OCI-LY7 (cell line): Measurements from ENCODE around the gene DUSP6. TPM values are rescaled to one million over a fixed set of nuclear protein-coding genes. Genes with fewer than 3 reads are reported as not detected.

Experiments
- BruUV-seq: library from RNA; stranded (reverse); fragments of 400-500 nt; replicated peaks from 2 replicates; lab custom pipeline; 2021; lab: Mats Ljungman, UMichigan
- CTCF ChIA-PET: fragments of 300-600 bp; sonication (Branson Sonifier 250); formaldehyde crosslinking; loops from one replicate; lab custom pipeline; 2022; ENCODE audit warnings: antibody characterized with exemption; ENCODE audit not compliant: unreplicated experiment; lab: Charles Lee
- POLR2A ChIA-PET: fragments of 300-600 bp; sonication (Branson Sonifier 250); formaldehyde crosslinking; loops from one replicate; lab custom pipeline; 2022; ENCODE audit warnings: antibody characterized with exemption; lab: Charles Lee
- DNase-seq: peaks from one replicate; pipeline ENCODE4 v3.0.0-alpha.2; 2015; ENCODE audit warnings: low spot score
- H2AFZ ChIP-seq: fragments of 200-600 bp; sonication (generic), shearing (Covaris generic); 2 replicates; pipeline ENCODE4 v1.6.1; 2014; ENCODE audit warnings: mild to moderate bottlenecking, antibody characterized with exemption, low read length, moderate library complexity
- H3K27ac ChIP-seq: fragments of 200-600 bp; sonication (generic); 2 replicates; pipeline ENCODE4 v1.5.1; 2014; ENCODE audit warnings: mixed run types, low read depth, mild to moderate bottlenecking, moderate library complexity, low read length, inconsistent platforms; ENCODE audit not compliant: poor library complexity, severe bottlenecking
- H3K36me3 ChIP-seq: fragments of 200-600 bp; sonication (generic); 2 replicates; pipeline ENCODE4 v1.6.1; 2014; ENCODE audit warnings: mild to moderate bottlenecking, antibody characterized with exemption, low read length, moderate library complexity, mixed read lengths; ENCODE audit not compliant: insufficient read depth
- H3K4me1 ChIP-seq: fragments of 200-600 bp; sonication (generic); 2 replicates; pipeline ENCODE4 v1.5.1; 2014; ENCODE audit warnings: mild to moderate bottlenecking, low read length; ENCODE audit not compliant: insufficient read depth, poor library complexity, severe bottlenecking
- H3K4me2 ChIP-seq: fragments of 200-600 bp; sonication (generic); 2 replicates; pipeline ENCODE4 v1.6.1; 2014; ENCODE audit warnings: mild to moderate bottlenecking, low read length
- H3K4me3 ChIP-seq: fragments of 200-600 bp; sonication (generic); 2 replicates; pipeline ENCODE4 v1.5.1; 2014; ENCODE audit warnings: mild to moderate bottlenecking, low read depth, low read length; ENCODE audit not compliant: poor library complexity, severe bottlenecking
- H3K79me2 ChIP-seq: fragments of 200-600 bp; sonication (generic); 2 replicates; pipeline ENCODE4 v1.6.1; 2016; ENCODE audit warnings: low read depth, mild to moderate bottlenecking, low read length, moderate library complexity, mixed read lengths; ENCODE audit not compliant: insufficient read depth
- H3K9me2 ChIP-seq: fragments of 200-600 bp; sonication (generic); 2 replicates; pipeline ENCODE4 v1.6.1; 2016; ENCODE audit warnings: mild to moderate bottlenecking, low read length, mixed read lengths; ENCODE audit not compliant: insufficient read depth
- H3K9me3 ChIP-seq: fragments of 200-600 bp; sonication (generic); 2 replicates; pipeline ENCODE4 v1.6.1; 2014; ENCODE audit warnings: mild to moderate bottlenecking, mixed run types, low read length, mixed read lengths
- H4K20me1 ChIP-seq: fragments of 200-600 bp; sonication (generic); 2 replicates; pipeline ENCODE4 v1.6.1; 2014; ENCODE audit warnings: mild to moderate bottlenecking, antibody characterized with exemption, low read length, moderate library complexity, mixed read lengths; ENCODE audit not compliant: insufficient read depth
- CTCF ChIP-seq: fragments of 200-600 bp; sonication (generic); conservative IDR thresholded peaks from 2 replicates; pipeline ENCODE4 v1.5.1; 2014; ENCODE audit warnings: mild to moderate bottlenecking, antibody characterized with exemption, low read length, moderate library complexity, mixed read lengths
- EZH2phosphoT487 ChIP-seq: fragments of 200-600 bp; sonication (generic); IDR thresholded peaks from 2 replicates; pipeline ENCODE4 v1.6.1; 2018; ENCODE audit warnings: low read depth, borderline replicate concordance, mild to moderate bottlenecking, mixed run types, antibody characterized with exemption, low read length, moderate library complexity, mixed read lengths
- intact Hi-C: fragments of 100-400 bp; cut with micrococcal nuclease; formaldehyde crosslinking; loops from one replicate; pipeline ENCODE4 v1.10.0; 2022; ENCODE audit not compliant: unreplicated experiment
- total RNA-seq, 2 experiments: library from RNA; depleted of rRNA in 1 of 2; stranded (reverse); fragments of >200 nt in 1 of 2; shearing (Covaris generic) in 1 of 2; gene quantifications; 2 replicates each; pipeline ENCODE4 v1.2.3, GENCODE V29; 2014 to 2022

The DUSP6 gene
- total RNA-seq, 2 experiments from 2014 or later, result 0.47 to 2.2 TPM

DNA sequence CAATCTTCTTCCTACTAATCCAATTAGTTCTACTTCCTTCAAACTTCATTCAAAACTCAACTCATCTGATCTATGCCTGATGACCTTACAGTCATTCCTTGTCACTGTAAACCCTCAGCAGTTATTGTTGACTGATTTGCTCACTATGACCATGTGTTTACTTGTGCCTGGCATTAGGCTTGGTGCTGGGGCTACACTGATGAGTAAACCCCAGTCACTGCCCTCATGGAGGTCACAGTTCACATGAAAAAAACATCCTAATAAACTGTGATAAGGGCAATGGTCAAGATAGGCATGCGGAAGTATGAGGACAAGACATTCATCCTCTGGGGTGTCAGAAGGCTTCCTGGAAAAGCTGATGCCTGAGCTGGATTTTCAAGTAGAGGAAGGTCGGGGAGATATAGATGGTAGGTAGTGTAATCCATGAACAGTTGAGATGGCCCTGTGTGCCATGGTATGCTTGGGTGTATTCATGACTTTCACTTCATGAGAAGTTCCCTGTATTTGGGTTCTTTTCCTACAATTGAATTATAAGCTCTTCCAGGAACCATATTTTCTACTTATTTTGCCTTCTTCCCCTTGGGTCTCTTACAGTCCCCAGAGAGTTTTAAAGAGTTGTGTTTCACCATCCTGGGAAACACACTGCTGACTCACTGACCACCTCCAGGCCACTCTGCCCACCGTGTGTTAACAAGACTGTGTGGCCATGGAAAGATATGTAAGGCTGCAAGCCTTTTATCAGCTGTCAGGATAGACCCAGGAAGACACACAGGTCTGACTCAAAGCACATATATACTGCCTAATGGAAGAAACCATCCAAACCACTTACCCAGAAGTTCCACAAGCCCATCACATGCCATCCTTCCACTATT, 38.7 kb upstream of the DUSP6 start:
- no TSS peak for BruUV-seq
- no peak overlapping the region for H2AFZ ChIP-seq
- H3K79me2 ChIP-seq, result no peaks in the 10 kb centered on the region
- no peak overlapping the region for H3K27ac ChIP-seq
- no peaks in the 10 kb centered on the region for H3K36me3 ChIP-seq
- TF ChIP-seq CTCF (no peak), EZH2phosphoT487 (no peak)
- POLR2A ChIA-PET, result interaction anchor here (0.7 to 1.2 kb wide), 2 partner anchors 13 to 119 kb away, joined by 3 read pairs; no protein-coding TSS in a partner anchor
- intact Hi-C loops, result no loop called here
- DNase-seq, result no peak
- no peaks in the 10 kb centered on the region for H4K20me1 ChIP-seq
- H3K4me1 ChIP-seq, result no peaks in the 10 kb centered on the region
- H3K4me3 ChIP-seq, result no peak overlapping the region
- H3K9me3 ChIP-seq, result no peaks in the 10 kb centered on the region
- CTCF ChIA-PET, result no interaction called here
- no peak overlapping the region for H3K4me2 ChIP-seq
- H3K9me2 ChIP-seq, result no peaks in the 10 kb centered on the region

DNA sequence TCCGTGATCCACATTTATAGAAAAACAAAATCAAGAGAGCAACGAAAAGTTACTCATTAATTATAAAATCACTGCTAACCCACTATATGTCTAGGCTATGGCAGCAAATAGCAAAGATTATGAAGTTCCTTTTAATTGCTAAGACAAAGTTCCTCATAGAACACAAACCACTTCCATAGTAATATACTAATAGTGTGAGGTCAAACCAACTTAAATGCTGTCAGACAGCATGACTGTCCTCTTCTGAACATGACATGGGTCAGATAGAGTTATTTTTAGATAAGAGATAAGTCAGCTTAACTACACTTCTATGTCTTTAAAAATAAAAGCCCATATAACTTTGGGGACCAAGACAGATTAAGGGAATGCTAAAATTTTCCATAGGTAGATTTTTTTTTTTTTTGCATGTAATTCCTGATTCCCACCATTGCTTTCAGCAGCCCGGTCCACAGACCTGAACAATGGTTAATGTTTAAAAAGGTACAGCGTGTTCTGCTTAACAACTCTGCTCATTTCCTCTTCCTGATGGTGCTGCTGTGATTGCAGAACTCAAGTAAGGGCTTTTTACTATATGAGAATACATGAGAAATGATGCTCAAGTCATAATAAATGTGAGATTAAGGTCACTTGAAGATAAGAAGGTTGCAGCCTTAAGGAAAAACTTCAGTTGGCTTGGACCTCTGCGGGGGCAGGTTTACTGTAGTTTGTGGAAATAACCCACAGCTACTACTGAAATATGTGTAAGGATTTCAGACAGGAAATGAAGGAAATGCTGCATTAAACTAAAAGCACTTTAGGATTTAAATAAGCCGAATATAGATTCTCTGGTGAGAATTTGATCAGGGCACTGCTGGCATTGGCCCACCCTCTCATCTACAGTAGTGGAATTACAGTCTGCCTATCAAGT, 37.7 kb upstream of the DUSP6 start:
- Histone ChIP-seq H3K4me1 (no peaks in the 10 kb centered on the region), H3K36me3 (no peaks in the 10 kb centered on the region), H3K9me3 (no peaks in the 10 kb centered on the region), H3K9me2 (no peaks in the 10 kb centered on the region), H4K20me1 (no peaks in the 10 kb centered on the region), H3K27ac (no peak overlapping the region), H2AFZ (no peak overlapping the region), H3K4me3 (no peak overlapping the region), H3K79me2 (no peaks in the 10 kb centered on the region), H3K4me2 (no peak overlapping the region)
- no TSS peak for BruUV-seq
- ChIA-PET CTCF (no interaction called here), POLR2A (no interaction called here)
- no peak for DNase-seq
- intact Hi-C loops, result no loop called here
- TF ChIP-seq CTCF, result no peak
